Activated B cell treated with CpG ODN at 0.5 μM for 24 hours (primary cell): Measurements from ENCODE around the gene EVI2B. TPM values are rescaled to one million over a fixed set of nuclear protein-coding genes. Genes with fewer than 3 reads are reported as not detected.

Experiments
- ATAC-seq: fragments of 200-7000 bp; cut with Tn5 transposase; one replicate; pipeline ENCODE4 v1.10.0; 2021; ENCODE audit warnings: low read depth, mild to moderate bottlenecking, moderate library complexity
- CTCF ChIA-PET: fragments of 350-600 bp; sonication (Branson Sonifier 250); formaldehyde crosslinking; loops from one replicate; lab custom pipeline; 2021; ENCODE audit warnings: antibody characterized with exemption; lab: Charles Lee
- POLR2A ChIA-PET: fragments of 350-600 bp; sonication (Branson Sonifier 250); formaldehyde crosslinking; loops from one replicate; lab custom pipeline; 2021; ENCODE audit warnings: antibody characterized with exemption; lab: Charles Lee
- DNase-seq: peaks from one replicate; pipeline ENCODE4 v3.0.0; 2022
- H3K27ac Mint-ChIP-seq: one replicate; pipeline ENCODE4 v1.8.0; 2020; ENCODE audit warnings: mixed read lengths
- H3K27me3 Mint-ChIP-seq: one replicate; pipeline ENCODE4 v1.8.0; 2021; ENCODE audit warnings: mixed read lengths
- H3K36me3 Mint-ChIP-seq: one replicate; pipeline ENCODE4 v1.8.0; 2021; ENCODE audit warnings: low read depth, mixed read lengths
- H3K4me1 Mint-ChIP-seq: one replicate; pipeline ENCODE4 v1.8.0; 2021; ENCODE audit warnings: mixed read lengths
- H3K4me3 Mint-ChIP-seq: one replicate; pipeline ENCODE4 v1.8.0; 2020; ENCODE audit warnings: mild to moderate bottlenecking, mixed read lengths
- H3K9me3 Mint-ChIP-seq: one replicate; pipeline ENCODE4 v1.8.0; 2020; ENCODE audit warnings: mixed read lengths
- intact Hi-C: fragments of 100-400 bp; cut with micrococcal nuclease; formaldehyde crosslinking; loops from one replicate; pipeline ENCODE4 v1.15.1; 2024
- total RNA-seq: library from RNA; stranded (reverse); gene quantifications from 2 replicates; pipeline ENCODE4 v1.2.3, GENCODE V29; 2022
- TF ChIP-seq, protein P1 (sequence below): fragments of 200-600 bp; IDR thresholded peaks from one replicate; pipeline ENCODE4 v1.8.0; 2022; ENCODE audit warnings: antibody characterized with exemption, mild to moderate bottlenecking

Gene EVI2B
- total RNA-seq, result 104 and 111 TPM in 2 replicates

DNA sequence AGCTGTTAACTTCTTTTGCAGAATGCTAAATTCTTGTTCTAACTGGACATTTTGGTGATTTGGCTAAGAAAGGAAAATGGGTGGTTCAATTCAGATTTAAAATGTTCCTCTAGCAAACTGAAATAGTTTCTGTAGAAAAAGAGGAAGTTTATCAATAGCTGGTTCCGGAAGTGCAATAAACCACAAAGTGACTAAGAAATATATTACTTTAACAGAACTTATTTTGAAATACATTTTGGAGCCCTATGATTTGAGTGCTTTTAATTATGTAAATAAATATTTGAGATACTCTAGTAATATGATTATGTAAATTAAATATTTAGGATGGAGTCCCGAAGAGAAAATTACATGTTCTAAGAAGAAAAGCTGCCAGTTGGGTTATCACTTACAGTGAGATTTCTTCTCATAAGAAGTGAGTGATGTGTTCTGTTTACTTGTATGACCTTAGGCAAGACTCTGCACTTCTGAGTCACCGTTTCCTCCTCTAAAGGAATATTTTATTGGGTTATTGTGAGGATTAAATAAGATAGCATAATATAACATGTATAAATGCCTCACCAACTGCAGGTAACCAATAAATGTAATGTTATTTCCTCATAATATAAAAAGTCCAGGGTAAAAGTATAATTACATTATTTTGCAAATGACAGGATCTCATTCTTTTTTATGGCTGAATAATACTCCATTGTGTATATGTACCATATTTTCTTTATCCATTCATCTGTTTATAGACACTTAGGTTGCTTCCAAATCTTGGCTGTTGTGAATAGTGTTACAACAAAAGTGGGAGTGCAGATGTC, at the start of gene EVI2B:
EVI2B (minus strand) TSS at position 73 of the 800 bp plus-strand sequence. CDS start 8,445 bp downstream, outside the sequence.
- peaks cover 63% of the 10 kb centered on the region for H3K4me1 Mint-ChIP-seq
- DNase-seq (no peak), ATAC-seq (peak; percentile 25)
- CTCF ChIA-PET, result interaction anchor here (2.7 kb wide), 1 partner anchor 58 kb away, joined by 12 read pairs; no protein-coding TSS in a partner anchor
- peak within 1 kb of the TSS; percentile 94 for H3K27ac Mint-ChIP-seq
- intact Hi-C loops, result loop anchor here (5.0 kb wide), 2 partner anchors 223 to 1747 kb away; partner anchors contain the start of genes ABHD15 and TP53I13
- TF ChIP-seq, protein P1, sequence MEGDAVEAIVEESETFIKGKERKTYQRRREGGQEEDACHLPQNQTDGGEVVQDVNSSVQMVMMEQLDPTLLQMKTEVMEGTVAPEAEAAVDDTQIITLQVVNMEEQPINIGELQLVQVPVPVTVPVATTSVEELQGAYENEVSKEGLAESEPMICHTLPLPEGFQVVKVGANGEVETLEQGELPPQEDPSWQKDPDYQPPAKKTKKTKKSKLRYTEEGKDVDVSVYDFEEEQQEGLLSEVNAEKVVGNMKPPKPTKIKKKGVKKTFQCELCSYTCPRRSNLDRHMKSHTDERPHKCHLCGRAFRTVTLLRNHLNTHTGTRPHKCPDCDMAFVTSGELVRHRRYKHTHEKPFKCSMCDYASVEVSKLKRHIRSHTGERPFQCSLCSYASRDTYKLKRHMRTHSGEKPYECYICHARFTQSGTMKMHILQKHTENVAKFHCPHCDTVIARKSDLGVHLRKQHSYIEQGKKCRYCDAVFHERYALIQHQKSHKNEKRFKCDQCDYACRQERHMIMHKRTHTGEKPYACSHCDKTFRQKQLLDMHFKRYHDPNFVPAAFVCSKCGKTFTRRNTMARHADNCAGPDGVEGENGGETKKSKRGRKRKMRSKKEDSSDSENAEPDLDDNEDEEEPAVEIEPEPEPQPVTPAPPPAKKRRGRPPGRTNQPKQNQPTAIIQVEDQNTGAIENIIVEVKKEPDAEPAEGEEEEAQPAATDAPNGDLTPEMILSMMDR, result no peak
- POLR2A ChIA-PET, result interaction anchor here (0.7 to 2.6 kb wide), 8 partner anchors 10 to 490 kb away, joined by 3 to 9 read pairs (median 4); partner anchors contain the start of gene CRLF3
- peaks cover 48% of the 10 kb centered on the region for H3K36me3 Mint-ChIP-seq
- no peaks in the 10 kb centered on the region for H3K27me3 Mint-ChIP-seq
- H3K4me3 Mint-ChIP-seq, result peak within 1 kb of the TSS; percentile 93
- H3K9me3 Mint-ChIP-seq, result peaks cover 3% of the 10 kb centered on the region

DNA sequence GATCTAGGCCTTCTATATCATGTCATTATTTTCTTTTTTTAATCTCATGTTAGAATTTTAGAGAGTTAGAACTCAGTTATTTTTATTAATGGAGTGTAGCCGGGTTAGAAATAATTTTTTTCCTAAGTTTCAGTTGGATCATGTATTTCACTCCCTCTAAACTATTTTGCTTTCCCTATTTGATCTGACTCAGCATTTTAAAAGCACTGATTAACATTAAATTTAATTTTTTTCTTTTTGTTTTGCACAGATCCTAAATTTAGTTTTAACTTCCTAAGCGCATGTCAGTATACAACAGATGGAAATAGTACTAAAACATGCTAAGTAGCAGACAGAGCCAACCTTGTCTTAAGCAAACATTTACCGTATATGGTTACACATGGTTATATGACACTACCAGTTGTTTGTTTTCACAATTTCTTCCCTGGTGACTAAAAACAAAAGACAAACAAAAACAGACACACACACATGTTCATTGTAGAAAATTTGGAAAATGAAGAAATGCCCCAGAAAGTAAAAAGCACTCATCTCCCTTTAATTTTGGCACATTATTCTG, 44.1 kb upstream of the EVI2B start:
- no peaks in the 10 kb centered on the region for H3K4me1 Mint-ChIP-seq
- no peak overlapping the region for H3K4me3 Mint-ChIP-seq
- H3K27ac Mint-ChIP-seq, result no peak overlapping the region
- ATAC-seq, result no peak
- POLR2A ChIA-PET, result no interaction called here
- no peaks in the 10 kb centered on the region for H3K27me3 Mint-ChIP-seq
- intact Hi-C loops, result no loop called here
- CTCF ChIA-PET, result no interaction called here
- H3K9me3 Mint-ChIP-seq, result no peaks in the 10 kb centered on the region
- TF ChIP-seq, protein P1, result no peak
- peaks cover 66% of the 10 kb centered on the region for H3K36me3 Mint-ChIP-seq
- no peak for DNase-seq

- Mint-ChIP-seq H3K4me1 (no peaks in the 10 kb centered on the region), H3K4me3 (no peak overlapping the region), H3K27ac (no peak overlapping the region), H3K36me3 (peaks cover 72% of the 10 kb centered on the region), H3K9me3 (no peaks in the 10 kb centered on the region), H3K27me3 (no peaks in the 10 kb centered on the region)
- intact Hi-C loops, result no loop called here
- ATAC-seq, result no peak
- no peak for DNase-seq
- CTCF ChIA-PET, result no interaction called here
- POLR2A ChIA-PET, result no interaction called here
- TF ChIP-seq, protein P1, result no peak
Observed at GRCh38 chr17:31357091-31357490, 43.2 kb upstream of the EVI2B start.

GRCh38 chr17:31355935-31356334, 42.1 kb upstream of the EVI2B start:
- no peak overlapping the region for H3K4me3 Mint-ChIP-seq
- POLR2A ChIA-PET, result interaction anchor here (0.6 kb wide), 1 partner anchor 120 kb away, joined by 5 read pairs; no protein-coding TSS in a partner anchor

More at GRCh38 chr17:31355935-31356334, 42.1 kb upstream of the EVI2B start:
- TF ChIP-seq, protein P1, result no peak
- no peak for ATAC-seq
- CTCF ChIA-PET, result interaction anchor here (0.8 kb wide), 1 partner anchor 17 kb away, joined by 3 read pairs; no protein-coding TSS in a partner anchor
- intact Hi-C loops, result no loop called here
- no peak overlapping the region for H3K27ac Mint-ChIP-seq
- no peaks in the 10 kb centered on the region for H3K27me3 Mint-ChIP-seq
- no peaks in the 10 kb centered on the region for H3K4me1 Mint-ChIP-seq
- no peaks in the 10 kb centered on the region for H3K9me3 Mint-ChIP-seq
- DNase-seq, result no peak
- H3K36me3 Mint-ChIP-seq, result peaks cover 70% of the 10 kb centered on the region
